MV-4-11 (cell line): ENCODE measurements around the gene PATL1.

ENCODE experiments used
- DNase-seq: peaks from one replicate; lab custom pipeline; 2025; lab: John Stamatoyannopoulos, UW

PATL1 gene

DNA sequence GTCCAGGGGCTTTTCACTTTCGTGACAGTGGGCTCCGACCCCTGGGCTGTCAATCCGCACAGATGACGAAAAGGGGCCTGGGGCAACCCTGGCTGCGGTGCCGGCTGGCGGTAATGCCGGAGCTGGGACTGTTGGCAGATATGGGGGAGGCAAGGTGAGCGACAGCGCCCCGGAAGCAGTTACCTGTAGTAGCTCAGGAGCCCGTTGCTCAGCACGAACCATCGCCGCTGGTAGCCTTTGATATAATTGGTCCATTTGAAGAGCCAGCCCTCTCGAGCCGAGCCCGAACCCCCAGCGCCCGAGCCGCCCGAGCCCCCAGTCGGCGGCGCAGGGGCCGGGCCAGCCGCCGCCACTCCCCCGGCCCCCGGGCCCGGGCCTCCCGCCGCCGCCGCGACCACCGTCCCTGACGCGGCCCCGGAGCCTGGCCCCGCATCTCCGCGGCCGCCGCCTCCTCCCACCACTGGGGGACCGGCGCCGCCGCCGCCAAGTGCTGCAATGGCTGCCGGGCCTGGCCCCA lies 53.7 kb downstream of the PATL1 start:
- no peak for DNase-seq

DNA sequence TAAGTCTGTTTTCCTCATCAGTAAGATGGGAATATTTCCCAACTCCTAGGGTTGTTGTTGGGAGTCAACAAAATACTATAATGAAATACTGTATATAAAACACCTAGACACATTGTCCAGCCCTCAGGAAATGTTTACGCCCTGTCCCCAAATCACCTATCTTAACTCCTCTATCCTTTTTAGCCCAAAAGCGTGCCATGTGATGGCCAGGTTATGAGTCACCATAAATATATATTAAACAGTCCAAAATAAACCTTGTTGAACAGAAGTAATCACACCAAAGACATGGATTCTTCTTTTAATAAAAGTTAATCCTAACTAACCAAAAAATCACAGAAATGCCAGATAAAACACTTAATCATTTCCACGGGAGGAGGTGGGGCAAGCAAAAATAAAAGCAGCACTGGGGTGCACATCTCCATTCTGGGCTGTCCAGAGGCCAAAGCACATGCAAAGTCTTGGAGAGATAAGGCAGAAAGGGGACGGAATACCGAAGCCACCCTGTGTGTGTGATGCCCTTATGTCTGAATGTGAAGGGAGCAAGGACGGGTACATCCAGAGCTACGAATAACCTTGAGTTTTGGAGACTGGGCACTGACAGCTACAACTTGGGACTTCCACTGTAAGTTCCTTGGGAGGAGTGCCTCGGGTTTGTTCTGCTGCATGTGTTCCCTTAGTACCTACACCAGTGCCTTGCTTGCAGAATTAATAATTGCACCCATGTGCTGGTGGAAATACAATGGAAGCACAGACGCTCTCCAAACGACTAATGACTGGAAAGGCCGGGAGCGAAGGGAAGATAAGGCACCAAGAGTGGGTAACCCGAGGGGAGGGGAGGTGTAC lies 54.3 kb downstream of the PATL1 start:
- no peak for DNase-seq

DNA sequence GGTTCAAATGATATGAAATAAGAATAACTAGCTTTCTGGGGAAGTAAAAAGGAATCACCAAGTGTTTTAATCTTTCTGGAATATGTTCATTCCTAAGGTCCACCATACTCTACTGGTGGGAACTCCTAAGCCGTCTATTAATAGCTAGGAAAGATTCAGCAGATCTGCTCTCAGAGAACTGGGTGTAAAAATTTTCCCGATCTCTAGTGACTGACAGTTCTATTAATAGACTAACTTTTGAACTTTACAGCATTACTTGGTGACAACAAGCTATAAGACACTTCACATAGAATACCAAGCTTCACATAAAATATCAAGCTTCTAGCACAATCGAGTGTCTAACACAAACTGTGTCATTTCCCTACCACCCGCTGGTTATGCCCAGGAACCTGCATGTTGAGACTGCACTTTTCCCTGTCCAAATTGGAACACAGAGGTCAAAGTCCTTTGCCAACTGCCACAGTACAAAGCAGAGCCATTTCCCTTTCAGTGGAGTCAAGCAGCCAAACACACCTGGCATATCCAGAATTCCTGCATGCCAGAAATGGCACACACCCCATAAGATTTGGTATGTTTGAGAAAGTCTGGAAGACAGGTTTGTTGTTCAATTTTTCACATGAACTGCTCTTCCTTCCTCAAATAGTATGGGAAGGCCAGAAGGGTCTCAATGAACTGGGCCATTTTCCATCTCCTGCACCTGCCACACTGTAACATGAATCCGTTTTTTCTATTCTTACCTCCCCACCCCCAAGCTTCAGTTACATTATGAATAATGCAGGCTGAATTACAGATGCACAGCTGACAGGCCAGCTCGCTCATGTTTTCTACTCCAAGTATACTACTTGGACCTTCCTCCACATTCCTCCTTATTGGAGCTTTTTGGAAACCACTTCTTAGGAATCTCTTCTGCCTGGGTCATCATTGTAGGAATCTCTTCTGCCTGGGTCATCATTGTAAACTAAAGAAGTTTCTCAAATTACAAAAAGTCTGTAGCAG lies 57.0 kb downstream of the PATL1 start:
- DNase-seq = no peak

DNA sequence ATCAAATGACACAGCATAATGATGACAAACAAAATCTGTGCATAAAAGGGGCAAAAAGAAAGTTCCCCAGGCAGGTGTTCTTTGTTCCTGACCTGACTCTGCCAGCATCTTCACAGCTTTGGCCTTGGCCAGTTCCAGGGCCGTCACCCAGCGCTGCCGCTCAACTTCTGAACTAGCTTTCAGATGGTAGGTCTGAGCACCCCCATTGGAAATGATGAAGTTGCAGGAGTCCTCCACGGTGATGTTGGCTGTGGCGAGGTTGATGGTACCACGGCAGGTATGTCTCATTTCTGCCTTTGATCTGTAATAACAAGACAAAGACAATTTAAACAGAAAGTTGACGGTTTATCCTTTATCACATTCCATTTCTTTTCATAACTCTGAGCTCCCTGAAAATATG lies 58.5 kb downstream of the PATL1 start:
- DNase-seq = no peak

DNA sequence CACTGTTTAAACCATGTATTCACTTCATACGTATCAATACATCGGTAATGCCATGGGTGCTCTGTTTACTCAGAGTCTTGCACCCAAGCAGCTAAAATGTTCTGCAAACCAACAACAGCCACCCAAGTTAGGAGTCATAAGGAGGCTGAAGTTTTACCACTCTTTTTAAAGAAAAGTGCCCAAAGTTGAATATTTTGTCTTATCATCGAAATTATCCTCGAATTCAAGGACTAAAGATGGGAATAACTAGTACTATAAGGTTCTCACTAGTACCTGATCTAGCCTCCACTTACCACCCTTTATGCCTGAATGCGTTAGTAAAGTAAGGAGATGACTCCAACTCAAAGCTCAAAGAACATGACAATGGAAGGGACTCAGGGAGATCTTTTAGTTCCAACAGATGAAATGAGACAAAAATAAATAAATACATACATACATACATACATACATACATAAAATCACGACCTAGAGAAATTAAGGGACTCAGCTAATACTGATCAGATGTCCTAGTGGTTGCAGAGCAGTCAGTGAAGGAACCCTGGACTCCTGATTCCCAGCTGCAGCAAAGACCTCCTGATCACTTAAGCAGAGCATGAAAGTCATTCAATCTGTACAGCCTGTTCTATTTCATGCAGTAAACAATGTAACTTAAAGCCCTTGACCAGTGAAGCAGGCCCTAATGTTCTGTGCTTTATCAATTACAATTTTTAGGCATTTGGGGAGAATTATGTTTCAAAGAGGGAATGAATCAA lies 61.0 kb downstream of the PATL1 start:
- no peak for DNase-seq

DNA sequence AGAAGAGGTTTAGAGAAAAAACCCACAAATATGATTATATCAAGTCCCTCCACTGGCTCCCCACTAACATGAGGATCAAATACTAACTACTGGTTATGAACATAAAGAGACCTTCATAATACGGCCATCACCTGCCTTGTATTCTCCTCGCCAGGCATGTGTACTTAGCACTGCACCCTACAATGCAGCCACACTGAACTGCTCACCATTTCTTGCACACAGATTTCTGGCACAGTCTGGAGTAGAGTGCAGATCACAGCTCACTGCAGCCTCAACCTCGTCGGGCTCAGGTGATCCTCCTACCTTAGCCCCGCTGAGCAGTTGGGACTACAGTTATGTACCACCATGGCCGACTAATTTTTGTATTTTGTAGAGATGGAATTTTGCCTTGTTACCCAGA lies 66.4 kb downstream of the PATL1 start:
- no peak for DNase-seq

DNA sequence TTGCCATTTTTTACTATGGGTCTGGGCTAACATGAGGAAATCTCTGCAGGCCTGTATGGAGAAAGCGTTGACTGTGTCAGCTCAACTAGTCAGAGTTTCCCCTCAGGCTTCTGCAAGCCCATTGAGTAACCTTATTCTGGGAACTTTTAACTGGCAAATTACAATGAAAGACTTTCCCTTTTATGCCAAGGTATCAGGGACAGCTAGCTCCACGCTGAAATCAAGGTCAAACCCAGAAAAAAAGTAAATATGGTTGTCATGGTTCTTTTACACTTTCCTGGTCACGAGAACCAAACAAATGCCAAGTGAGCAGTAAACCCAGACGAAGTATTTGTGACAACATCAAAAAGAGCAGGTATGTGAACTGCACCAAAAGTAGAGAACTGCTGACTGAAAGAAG lies 67.0 kb downstream of the PATL1 start:
- no peak for DNase-seq

DNA sequence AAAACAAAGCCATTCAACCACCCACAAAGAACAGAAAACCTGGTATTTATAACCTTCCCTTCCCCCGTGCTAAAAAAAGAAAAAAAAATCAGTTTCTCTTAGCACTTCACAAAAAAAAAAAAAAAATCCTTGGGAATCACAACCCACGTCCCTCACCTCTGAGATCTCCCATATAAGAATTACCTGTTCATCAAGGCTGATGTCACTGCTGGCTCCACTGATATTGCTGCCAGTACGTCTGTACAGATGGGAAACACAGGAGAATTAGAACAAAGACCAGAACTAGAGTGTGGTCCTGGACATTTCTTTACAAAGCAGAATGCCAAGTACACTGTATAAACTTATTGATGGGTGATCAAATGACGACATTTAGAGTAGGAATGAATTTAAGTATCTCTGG lies 68.2 kb downstream of the PATL1 start:
- DNase-seq = no peak

DNA sequence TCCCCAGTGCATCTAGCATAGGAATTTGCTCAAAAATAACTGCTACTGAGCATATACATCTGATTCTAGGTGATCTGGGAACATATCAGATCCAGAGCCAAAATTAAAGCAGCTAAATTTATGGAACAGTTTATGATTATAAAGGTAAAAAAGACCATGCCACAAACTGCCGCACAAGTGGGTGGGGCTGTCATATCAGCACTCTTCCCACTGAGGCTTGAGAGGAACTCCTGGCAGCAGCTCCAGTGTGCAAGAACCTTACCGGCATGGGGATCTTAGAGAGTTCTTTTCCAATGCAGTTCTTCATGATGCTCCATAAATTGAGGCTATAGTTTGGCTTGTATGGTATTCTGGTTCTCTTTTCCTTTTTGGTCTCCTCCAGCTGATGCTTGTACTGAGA lies 68.6 kb downstream of the PATL1 start:
- DNase-seq = no peak

DNA sequence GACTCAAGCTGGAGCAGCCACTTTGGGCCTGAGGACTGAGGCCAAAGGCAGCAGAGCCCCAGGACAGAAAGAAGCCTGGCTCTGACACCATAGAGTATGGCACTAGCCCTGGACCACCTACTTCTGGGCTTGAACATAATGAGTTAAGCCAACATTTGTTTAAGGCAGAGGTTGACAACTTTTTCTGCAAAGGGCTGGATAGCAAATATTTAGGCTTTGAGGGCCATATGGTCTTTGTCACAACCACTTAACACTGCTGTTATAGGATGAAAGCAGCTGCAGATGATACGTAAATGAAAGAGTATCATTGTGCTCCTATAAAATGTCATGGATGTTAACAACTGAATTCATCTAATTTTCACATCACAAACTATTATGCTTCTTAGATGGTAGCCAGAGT lies 69.9 kb downstream of the PATL1 start:
- DNase-seq = no peak
